Activated CD4-positive, alpha-beta T cell treated with anti-CD3 and anti-CD28 coated beads, Interleukin-2, amount 50 U/mL, for 16 hours (primary cell): ENCODE results near the gene THSD7A.

ENCODE experiments used
- DNase-seq: peaks from one replicate; pipeline ENCODE4 v3.0.0-alpha.2; 2020

THSD7A gene

GRCh38 chr7:11701829-11702560 lies 130.0 kb downstream of the THSD7A start:
- no peak for DNase-seq

GRCh38 chr7:11699666-11700065 lies 132.3 kb downstream of the THSD7A start:
- DNase-seq = no peak

- DNase-seq = no peak
These were observed 133.6 kb downstream of the THSD7A start for GRCh38 chr7:11698384-11698871.

- no peak for DNase-seq
These were observed 141.6 kb downstream of the THSD7A start for GRCh38 chr7:11690395-11690794.

- no peak for DNase-seq
These were observed 142.9 kb downstream of the THSD7A start for GRCh38 chr7:11689096-11689495.

- DNase-seq = no peak
These were observed 150.5 kb downstream of the THSD7A start for GRCh38 chr7:11681461-11681860.

GRCh38 chr7:11675163-11675562 lies 156.8 kb downstream of the THSD7A start:
- DNase-seq = no peak

GRCh38 chr7:11668727-11669126 lies 163.3 kb downstream of the THSD7A start:
- no peak for DNase-seq

- DNase-seq = no peak
These were observed 164.2 kb downstream of the THSD7A start for GRCh38 chr7:11667810-11668185.

GRCh38 chr7:11667071-11667809 lies 164.8 kb downstream of the THSD7A start:
- no peak for DNase-seq

GRCh38 chr7:11665357-11665756 lies 166.6 kb downstream of the THSD7A start:
- no peak for DNase-seq

- DNase-seq = no peak
These were observed 176.4 kb downstream of the THSD7A start for GRCh38 chr7:11655642-11656041.

- no peak for DNase-seq
These were observed 176.8 kb downstream of the THSD7A start for GRCh38 chr7:11655163-11655562.

- no peak for DNase-seq
These were observed 181.5 kb downstream of the THSD7A start for GRCh38 chr7:11650500-11650899.

GRCh38 chr7:11650030-11650429 lies 182.0 kb downstream of the THSD7A start:
- no peak for DNase-seq

GRCh38 chr7:11648980-11649379 lies 183.0 kb downstream of the THSD7A start:
- DNase-seq = no peak

- DNase-seq = no peak
These were observed 183.9 kb downstream of the THSD7A start for GRCh38 chr7:11648101-11648500.

- DNase-seq = no peak
These were observed 189.2 kb downstream of the THSD7A start for GRCh38 chr7:11642841-11643240.

GRCh38 chr7:11642276-11642675 lies 189.7 kb downstream of the THSD7A start:
- DNase-seq = no peak

- DNase-seq = no peak
These were observed 193.8 kb downstream of the THSD7A start for GRCh38 chr7:11638011-11638774.

- DNase-seq = no peak
These were observed 195.7 kb downstream of the THSD7A start for GRCh38 chr7:11636274-11636673.

GRCh38 chr7:11633310-11633709 lies 198.7 kb downstream of the THSD7A start:
- no peak for DNase-seq

GRCh38 chr7:11630355-11630754 lies 201.6 kb downstream of the THSD7A start:
- DNase-seq = no peak

GRCh38 chr7:11625669-11626068 lies 206.3 kb downstream of the THSD7A start:
- no peak for DNase-seq
